ENCODE measurements around the gene LNPEP.

Gene LNPEP
- 345 reads per million, percentile 96 among the genes with 10 or more reads in this experiment for total RNA-seq

GRCh38 chr5:96935559-96936430 lies at the start of gene LNPEP:
LNPEP (plus strand) TSS chr5:96936080; CDS start chr5:96936156, 76 bp downstream.
- peak; percentile 91 for DNase-seq

GRCh38 chr5:96893342-96893741 lies 42.5 kb upstream of the LNPEP start:
- DNase-seq, result no peak

- no peak for DNase-seq
These were observed 39.6 kb upstream of the LNPEP start for GRCh38 chr5:96896276-96896675.

- DNase-seq, result no peak
These were observed 39.1 kb upstream of the LNPEP start for GRCh38 chr5:96896806-96897205.

GRCh38 chr5:96901384-96901783 lies 34.5 kb upstream of the LNPEP start:
- no peak for DNase-seq

GRCh38 chr5:96901841-96902240 lies 34.0 kb upstream of the LNPEP start:
- DNase-seq, result no peak

GRCh38 chr5:96902876-96903275 lies 33.0 kb upstream of the LNPEP start:
- no peak for DNase-seq

- no peak for DNase-seq
These were observed 32.6 kb upstream of the LNPEP start for GRCh38 chr5:96903300-96903699.

- DNase-seq, result no peak
These were observed 31.6 kb upstream of the LNPEP start for GRCh38 chr5:96904054-96904931.

GRCh38 chr5:96905864-96906263 lies 30.0 kb upstream of the LNPEP start:
- no peak for DNase-seq

- DNase-seq, result no peak
These were observed 26.9 kb upstream of the LNPEP start for GRCh38 chr5:96909003-96909402.

GRCh38 chr5:96909435-96909834 lies 26.4 kb upstream of the LNPEP start:
- DNase-seq, result no peak

GRCh38 chr5:96911139-96911538 lies 24.7 kb upstream of the LNPEP start:
- no peak for DNase-seq

GRCh38 chr5:96913233-96913632 lies 22.6 kb upstream of the LNPEP start:
- no peak for DNase-seq

GRCh38 chr5:96919754-96920197 lies 16.1 kb upstream of the LNPEP start:
- no peak for DNase-seq

- DNase-seq, result no peak
These were observed 15.0 kb upstream of the LNPEP start for GRCh38 chr5:96920744-96921355.

GRCh38 chr5:96922499-96923244 lies 13.2 kb upstream of the LNPEP start:
- no peak for DNase-seq

GRCh38 chr5:96924016-96924443 lies 11.8 kb upstream of the LNPEP start:
- no peak for DNase-seq

GRCh38 chr5:96926276-96926675 lies 9.6 kb upstream of the LNPEP start:
- no peak for DNase-seq

- no peak for DNase-seq
These were observed 8.9 kb upstream of the LNPEP start for GRCh38 chr5:96927008-96927407.

- DNase-seq, result no peak
These were observed 6.8 kb upstream of the LNPEP start for GRCh38 chr5:96928931-96929708.

Data from effector CD4-positive, alpha-beta T cell (primary cell).